H4 (cell line): Measurements from ENCODE around the gene TECTA. TPM values are rescaled to one million over a fixed set of nuclear protein-coding genes. Genes with fewer than 3 reads are reported as not detected.
"Not testable (repeated sequence)": the region's sequence is repeated elsewhere in the genome, so short reads cannot be mapped to it uniquely, and the experiment has no call there.

Experiments used
- DNase-seq: peaks from one replicate; pipeline ENCODE4 v3.0.0-alpha.2; 2015; ENCODE audit warnings: low spot score
- total RNA-seq: library from RNA; depleted of rRNA; stranded (reverse); fragments of >200 nt; shearing (Covaris generic); gene quantifications from 2 replicates; pipeline ENCODE4 v1.2.3, GENCODE V29; 2014

TECTA gene
- total RNA-seq, 1 experiment from 2014 or later = 0.06 TPM

DNA sequence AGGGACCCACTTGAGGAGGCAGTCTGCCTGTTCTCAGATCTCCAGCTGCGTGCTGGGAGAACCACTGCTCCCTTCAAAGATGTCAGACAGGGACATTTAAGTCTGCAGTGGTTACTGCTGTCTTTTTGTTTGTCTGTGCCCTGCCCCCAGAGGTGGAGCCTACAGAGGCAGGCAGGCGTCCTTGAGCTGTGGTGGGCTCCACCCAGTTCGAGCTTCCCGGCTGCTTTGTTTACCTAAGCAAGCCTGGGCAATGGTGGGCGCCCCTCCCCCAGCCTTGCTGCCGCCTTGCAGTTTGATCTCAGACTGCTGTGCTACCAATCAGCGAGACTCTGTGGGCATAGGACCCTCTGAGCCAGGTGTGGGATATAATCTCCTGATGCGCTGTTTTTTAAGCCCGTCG, 76.6 kb downstream of the TECTA start:
- DNase-seq = not testable (repeated sequence)

DNA sequence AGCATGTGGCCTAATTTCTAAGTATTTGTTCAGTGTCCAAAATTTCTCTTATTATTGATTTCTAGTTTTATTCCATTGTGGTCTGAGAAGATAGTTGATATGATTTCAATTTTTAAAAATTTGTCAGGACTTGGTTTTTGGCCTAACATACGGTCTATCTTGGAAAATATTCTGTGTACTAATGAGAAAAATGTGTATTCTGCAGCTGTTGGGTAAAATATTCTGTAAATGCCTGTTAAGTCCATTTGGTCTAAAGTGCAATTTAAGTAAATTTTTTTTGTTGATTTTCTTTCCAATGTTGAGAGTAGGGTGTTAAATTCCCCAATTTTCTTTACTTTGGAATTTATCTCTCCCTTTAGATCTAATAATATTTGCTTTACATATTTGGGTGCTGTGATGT, 78.3 kb downstream of the TECTA start:
- DNase-seq = no peak

DNA sequence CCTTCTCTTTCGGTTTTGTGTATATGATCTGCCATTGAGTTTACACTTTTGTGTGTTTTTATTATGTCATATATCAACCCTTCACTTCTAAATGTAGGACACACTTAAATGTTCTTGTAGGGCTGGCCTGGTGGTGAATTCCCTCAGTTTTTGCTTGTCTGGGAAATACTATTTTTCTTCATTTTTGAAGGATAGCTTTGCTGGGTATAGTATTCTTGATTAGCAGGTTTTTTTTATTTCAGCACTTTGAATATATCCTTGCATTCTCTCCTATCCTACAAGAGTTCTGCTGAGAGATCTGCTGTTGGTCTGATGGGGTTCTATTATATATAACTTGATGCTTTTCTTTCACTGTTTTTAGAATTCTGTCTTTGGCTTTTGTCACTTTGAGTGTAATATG, 79.1 kb downstream of the TECTA start:
- no peak for DNase-seq

- no peak for DNase-seq
Measured at GRCh38 chr11:121188776-121189175, 87.7 kb downstream of the TECTA start.

- DNase-seq = no peak
Measured at GRCh38 chr11:121191818-121192217, 90.8 kb downstream of the TECTA start.

- peak; percentile 53 for DNase-seq
Measured at GRCh38 chr11:121194731-121195596, 93.9 kb downstream of the TECTA start.

GRCh38 chr11:121198491-121198890, 97.4 kb downstream of the TECTA start:
- DNase-seq = no peak

DNA sequence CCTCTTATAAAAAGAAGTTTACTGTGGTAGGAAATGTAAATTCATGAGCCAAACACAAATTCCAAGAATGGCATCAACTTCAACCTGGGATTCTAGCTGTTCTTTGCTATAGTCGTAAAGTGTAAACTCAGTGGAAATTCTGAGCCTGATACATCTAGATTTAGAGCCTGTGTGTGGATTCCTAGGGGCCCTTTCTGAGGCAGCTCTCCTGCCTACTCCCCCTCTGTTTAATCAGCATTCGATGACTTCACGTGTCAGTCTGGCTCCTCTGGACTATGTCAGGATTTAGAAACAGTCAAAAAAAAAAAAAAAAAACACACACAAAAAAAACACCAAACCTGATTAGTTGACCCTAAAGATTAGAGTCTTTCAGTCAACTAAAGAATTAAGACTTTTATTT, 98.5 kb downstream of the TECTA start:
- DNase-seq = no peak

- no peak for DNase-seq
Measured at GRCh38 chr11:121206810-121207209, 105.8 kb downstream of the TECTA start.

DNA sequence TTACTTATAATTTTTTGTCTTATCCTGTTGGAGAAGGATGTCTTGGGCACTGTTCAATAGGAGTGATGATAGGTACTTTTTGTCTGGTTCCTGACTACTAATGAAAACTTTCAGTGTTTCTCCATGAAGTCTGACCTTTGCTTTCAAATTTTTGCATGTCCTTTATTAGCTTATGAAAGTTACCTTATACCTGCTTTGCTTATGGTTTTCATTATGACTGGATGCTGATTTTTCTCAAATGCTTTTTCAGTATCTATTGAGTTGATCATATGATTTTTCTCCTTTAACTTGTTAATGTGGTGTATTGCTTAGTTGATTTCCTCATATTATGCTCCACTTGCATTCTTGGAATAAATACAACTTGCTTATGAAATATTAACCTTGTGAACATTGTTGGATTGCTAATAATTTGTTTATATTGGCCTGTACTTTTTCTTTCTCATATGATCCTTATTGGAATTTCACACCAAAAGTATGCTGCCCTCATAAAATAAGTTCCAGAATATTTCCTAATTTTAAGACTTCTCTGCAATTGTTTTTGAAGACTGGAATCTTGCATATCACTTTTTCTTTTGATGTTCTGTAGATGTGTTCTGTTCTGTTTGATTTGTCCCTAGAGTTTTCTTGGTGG, 106.6 kb downstream of the TECTA start:
- no peak for DNase-seq

DNA sequence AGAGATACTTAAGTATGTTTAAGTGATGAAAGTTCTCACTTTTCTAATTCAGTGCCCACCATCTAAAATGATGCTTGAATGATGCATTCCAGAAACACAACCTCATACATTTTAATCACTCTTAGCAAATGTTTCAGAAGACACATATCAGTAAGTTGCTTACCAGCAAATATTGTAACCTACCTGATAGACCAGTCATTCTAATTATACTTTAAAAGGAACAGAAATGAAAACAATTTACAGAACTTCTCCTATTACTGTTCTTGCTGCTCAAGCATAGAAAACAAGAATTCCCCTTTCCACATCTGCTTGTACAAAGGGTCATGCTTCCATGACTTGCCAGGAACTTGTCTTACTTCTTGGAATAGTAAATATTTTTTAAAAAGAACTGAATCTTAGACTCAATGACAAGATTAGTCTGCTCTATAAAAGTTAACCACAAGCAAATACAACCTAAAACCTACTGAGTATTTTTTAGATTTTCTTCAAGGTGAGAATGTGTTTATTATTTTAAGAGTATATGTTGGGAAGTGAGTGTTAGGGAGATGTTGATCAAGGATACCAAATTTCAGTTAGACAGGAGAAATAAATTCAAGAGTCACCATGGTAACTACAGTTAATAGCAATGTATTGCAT, 109.5 kb downstream of the TECTA start:
- no peak for DNase-seq

- no peak for DNase-seq
Measured at GRCh38 chr11:121211626-121212025, 110.6 kb downstream of the TECTA start.

DNA sequence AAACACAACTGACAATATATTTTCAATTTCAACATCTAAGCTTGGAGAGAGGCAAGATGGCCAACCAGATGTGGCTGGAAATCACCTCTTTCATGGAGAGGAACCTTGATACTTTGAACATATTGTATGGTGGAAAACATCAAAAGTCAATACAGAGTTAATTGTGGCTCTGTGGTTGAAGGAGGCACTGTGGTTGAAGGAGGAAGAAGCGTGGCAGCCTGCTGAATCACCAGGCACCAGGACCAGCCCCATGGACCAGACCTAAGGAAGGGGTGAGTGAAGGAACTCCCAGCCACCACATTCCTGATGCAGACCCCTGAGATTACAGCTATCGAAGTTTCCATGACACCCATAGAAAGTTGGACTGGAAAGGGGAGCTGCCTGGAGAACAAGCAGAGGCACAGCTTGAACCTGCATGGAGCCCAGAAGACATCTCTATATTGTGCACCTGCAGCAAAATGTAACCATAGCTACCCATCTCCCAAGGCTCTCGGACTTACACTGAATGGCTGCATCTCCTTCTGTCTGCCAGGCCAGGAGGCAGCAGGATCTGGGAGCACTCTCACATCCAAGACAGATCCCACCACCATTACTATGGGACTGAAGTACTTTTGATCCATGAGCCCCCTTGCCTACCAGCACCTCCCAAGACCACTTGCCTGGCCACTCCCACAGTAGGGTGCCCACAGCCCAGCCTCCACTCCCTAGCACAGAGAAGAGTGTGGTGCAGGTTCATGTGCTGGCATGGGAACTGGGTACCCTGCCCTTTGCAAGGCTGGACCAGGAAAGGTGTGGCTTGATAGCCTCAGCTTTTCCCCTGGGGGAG, 111.7 kb downstream of the TECTA start:
- DNase-seq = no peak

- DNase-seq = no peak
Measured at GRCh38 chr11:121213362-121213893, 112.4 kb downstream of the TECTA start.

GRCh38 chr11:121214861-121215260, 113.8 kb downstream of the TECTA start:
- DNase-seq = no peak

DNA sequence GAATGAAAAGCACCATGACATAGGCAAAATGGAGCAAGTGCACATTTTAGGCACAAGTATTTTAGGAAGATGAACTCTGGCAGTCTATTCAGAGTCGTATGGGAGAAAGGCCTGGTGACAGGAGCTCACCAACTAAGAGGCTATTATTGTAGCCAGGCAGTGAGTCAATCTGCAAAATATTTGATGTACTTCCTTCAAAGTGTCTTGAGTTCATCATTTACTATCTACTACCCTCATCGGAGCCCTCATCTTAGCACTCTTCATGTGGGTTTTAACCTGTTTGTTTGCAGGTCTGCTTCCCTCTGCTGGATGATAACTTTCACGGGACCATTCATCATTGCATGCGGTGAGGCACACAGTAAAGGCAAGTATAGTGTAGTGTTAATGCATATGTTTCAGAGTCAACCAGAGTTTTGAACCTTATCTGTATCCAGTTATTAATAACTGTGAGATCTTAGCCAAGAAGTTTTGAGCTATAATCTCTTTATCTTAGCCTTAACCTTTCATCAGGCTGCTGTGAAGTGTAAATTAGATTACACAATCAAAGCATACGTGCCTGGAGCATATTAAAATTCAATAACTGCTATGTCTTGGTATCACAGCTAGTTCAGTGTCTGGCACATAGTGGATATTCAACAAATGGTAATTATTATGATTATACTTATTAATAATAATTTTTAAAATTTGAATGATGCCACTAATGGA, 120.6 kb downstream of the TECTA start:
- no peak for DNase-seq

GRCh38 chr11:121223161-121223560, 122.1 kb downstream of the TECTA start:
- DNase-seq = no peak

DNA sequence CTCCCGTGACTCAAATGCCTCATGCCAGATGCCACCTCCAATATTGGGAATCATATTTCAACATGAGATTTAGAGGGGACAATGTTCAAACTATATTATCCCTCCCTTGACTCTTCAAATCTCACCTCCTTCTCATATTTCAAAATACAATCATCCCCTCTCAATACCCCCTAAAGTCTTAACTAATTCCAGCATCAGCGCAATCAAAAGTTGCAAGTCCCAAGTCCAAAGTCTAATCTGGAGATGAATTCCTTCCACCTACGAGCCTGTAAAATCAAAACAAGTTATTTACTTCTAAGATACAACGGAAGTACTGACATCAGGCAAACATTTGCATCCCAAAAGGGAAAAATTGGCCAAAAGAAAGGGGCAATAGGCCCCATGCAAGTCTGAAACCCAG, 124.3 kb downstream of the TECTA start:
- DNase-seq = no peak

GRCh38 chr11:121226415-121227263, 125.6 kb downstream of the TECTA start:
- DNase-seq = no peak

DNA sequence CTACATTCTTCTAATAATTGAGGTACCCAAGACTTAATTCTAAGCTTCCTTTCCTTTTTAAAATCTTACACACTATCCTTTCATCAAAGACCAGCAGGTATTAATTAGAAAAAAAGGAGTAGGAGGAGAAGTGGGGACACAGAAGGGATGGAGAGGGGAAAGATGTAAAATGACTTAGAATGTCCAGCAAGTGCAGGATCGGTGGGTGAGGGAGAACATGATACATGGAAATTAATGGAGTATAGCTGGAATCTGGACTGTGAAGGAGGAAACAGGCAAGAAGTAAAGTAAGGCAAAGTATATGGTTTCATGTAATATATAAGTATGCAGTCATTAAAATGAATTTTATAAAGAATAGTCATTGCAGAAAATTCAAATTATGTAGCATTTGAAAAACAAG, 127.8 kb downstream of the TECTA start:
- DNase-seq = no peak
